GM19193 (cell line): ENCODE results near the gene SPTBN4.

ENCODE experiments used
- POLR2A ChIP-seq: IDR thresholded peaks from 4 replicates; pipeline ENCODE4 v1.6.1; 2011; ENCODE audit not compliant: insufficient read depth, insufficient read length; ENCODE audit errors: extremely low read depth

The SPTBN4 gene

GRCh38 chr19:40604647-40605215 is 137.9 kb downstream of the SPTBN4 start:
- no peak for TF ChIP-seq POLR2A

DNA sequence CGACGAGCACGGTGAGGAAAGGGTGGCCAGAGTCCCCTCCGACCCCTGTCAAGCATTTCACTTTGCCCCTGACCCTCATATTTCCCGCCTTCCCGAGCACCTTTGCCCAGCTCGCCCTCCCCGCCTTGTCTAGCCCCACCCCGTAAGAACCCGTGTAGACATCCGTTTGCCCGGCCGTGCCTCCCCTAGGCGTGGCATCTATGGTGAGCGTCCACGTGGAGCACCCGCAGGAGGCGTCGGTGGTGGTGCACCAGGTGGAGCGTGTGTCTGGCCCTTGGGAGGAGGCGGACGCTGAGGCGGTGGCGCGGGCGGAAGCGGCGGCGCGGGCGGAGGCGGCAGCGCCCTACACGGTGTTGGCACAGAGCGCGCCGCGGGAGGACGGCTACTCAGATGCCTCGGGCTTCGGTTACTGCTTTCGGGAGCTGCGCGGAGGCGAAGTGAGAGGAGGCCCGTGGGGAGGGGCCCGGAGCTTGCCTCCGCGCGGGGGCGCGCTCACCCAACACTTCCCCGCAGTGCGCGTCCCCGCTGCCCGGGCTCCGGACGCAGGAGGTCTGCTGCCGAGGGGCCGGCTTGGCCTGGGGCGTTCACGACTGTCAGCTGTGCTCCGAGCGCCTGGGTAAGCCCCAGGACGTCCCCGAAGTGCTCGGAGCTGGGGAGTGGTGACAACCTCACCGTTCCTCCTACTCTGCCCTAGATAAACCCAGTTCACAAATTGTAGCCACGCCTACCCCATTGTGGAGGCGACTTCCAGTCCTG is 138.6 kb downstream of the SPTBN4 start:
- TF ChIP-seq POLR2A: no peak

DNA sequence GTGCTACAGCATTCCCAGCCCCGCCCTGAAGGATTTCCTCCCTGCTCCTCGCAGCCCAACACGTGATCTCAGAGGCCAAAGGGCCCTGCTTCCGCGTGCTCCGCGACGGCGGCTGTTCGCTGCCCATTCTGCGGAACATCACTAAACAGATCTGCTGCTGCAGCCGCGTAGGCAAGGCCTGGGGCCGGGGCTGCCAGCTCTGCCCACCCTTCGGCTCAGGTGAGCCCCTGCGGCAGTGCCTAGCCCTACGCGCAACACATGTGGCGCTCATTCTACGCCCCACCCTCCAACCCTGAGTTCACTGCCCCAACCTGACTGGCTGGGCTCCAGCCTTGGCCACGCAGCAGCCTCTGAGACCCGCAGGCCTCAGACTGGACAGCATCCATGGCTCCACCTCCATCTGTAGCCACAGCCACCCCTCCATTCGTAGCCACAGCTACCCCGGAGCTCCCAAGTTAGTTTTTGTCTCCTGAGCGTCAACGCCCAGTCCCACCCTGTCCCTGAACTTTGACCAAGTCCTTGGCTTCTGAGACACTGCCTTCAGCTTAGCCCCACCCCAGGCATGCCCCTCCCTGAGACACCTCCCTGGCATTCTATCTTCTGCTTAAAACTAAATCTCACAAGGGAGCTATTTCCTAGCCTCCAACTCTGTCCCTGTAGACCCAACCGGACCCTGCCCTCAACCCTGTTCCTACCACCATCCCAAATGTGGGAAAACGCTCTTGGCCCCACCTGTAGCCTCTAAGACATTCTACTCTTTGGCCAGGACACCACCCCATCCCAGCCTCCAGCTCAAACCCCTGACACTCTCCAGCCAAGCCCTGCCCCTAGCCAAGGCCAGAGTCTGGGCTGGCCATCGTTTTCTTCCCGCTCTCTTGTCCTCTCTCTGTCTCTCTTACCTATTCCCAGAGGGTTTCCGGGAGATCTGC is 140.8 kb downstream of the SPTBN4 start:
- no peak for TF ChIP-seq POLR2A

GRCh38 chr19:40608240-40608621 is 141.4 kb downstream of the SPTBN4 start:
- no peak for TF ChIP-seq POLR2A

DNA sequence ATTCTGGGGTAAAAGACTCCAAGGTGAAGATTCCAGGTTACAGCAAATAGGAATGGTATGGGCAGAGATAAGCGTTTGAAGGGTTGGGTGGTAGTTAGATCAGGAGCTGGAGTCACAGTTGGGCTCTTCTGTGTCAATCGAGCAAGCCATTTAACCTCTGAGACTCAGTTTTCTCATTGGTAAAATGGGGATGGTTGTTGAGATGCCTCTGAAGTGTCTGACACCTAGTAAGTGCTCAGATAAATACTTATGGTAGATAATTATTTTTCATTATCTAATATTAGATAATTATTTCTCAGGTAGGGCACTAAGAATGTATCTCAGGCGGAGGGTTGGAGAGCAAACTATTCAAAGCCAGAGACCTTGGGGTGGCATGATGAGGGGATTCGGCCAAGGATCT is 142.2 kb downstream of the SPTBN4 start:
- TF ChIP-seq POLR2A: no peak

GRCh38 chr19:40609561-40610395 is 143.0 kb downstream of the SPTBN4 start:
- peak; percentile 40 for TF ChIP-seq POLR2A

DNA sequence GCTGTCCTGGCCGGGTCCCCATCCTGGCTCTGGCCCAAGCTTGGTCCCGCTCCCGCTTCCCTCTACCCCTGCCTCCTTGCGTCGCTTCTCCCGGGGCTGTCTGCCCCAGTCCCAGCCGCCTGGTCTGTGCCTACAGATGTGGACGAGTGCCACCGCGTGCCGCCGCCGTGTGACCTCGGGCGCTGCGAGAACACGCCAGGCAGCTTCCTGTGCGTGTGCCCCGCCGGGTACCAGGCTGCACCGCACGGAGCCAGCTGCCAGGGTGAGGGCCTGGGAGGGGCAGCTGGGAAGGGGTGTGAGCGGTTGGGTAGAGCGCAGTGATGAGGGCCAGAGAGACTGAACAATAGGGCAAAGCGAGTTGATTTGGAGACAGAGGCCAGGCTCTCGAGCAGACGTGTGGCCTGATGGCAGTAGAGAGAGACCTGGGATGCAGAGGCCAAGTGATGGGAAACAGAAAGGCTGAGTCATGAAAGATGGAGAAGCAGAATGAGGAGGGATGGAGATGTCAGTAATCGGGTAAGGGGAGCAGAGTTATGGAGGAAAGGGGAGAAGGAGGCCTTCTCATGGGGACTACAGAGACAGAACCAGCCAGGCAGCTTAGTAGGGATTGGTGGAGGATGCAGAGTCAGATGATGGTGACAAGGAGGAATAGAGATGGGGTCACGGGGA is 143.7 kb downstream of the SPTBN4 start:
- no peak for TF ChIP-seq POLR2A

GRCh38 chr19:40611096-40611495 is 144.3 kb downstream of the SPTBN4 start:
- no peak for TF ChIP-seq POLR2A

DNA sequence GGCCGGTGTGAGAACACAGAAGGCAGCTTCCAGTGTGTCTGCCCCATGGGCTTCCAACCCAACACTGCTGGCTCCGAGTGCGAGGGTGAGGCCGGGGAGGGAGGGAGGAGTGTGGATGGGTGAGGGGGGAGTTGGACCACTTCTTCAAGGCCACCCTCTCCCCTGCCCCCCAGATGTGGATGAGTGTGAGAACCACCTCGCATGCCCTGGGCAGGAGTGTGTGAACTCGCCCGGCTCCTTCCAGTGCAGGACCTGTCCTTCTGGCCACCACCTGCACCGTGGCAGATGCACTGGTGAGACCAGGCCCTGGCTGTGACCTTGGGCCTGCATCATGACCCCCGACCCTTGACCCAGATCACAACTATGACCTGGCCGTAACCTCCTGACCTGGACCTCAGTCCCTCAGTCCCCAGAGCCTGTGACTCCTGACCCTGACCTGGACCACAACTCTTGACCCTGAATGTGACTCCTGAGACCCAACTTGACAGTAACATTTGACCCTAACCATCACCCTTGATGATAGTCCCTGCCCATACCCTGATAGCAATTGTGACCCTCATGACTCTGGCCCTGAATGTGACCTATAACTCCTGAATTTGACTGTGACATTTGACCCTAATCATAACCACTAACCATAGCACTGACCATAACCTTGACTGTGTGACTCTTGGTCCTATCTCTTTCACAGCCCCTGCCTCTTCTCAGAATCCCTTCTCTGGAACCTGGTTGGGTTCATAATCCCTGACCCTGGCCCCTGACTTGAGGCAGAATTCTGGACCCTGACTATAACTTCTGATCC is 145.3 kb downstream of the SPTBN4 start:
- TF ChIP-seq POLR2A: no peak

- TF ChIP-seq POLR2A: peak; percentile 30
These were observed 146.3 kb downstream of the SPTBN4 start for GRCh38 chr19:40612831-40613689.

DNA sequence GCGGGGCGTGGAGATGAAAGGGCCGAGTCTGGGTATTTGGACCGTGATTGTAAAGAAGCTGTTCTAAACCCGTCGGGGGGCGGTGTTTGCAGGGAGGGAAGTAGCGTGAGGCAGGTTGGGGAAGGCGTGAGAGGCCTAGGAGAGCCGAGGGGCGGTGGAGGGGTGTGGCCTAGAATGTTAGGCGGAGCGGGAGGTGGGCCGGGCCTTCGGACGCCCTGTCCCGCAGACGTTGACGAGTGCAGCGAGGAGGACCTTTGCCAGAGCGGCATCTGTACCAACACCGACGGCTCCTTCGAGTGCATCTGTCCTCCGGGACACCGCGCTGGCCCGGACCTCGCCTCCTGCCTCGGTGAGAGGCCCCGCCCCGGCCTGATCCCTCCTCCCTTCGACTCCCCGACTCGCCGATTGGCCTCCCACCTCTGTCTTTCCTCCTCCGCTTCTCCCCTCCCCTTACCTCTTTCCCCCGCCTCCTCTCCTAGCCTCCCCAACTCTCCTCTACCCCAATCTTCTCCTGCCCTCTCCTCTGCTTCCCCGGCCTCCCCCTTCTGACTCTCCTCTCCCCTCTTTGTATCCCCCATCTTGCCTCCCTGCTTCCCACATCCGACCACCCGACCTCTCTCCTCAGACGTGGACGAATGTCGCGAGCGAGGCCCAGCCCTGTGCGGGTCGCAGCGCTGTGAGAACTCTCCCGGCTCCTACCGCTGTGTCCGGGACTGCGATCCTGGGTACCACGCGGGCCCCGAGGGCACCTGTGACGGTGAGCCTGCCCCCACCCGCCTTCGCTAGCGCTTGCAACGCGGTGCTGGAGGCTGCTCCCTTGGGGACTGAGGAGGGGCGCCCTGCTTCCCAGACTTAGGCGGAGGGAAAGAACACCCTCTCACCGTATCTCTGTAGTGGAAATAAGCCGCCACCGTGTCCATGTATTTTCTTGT is 147.2 kb downstream of the SPTBN4 start:
- peak; percentile 9 for TF ChIP-seq POLR2A
